Smooth muscle cell of the coronary artery (primary cell): Measurements from ENCODE around the gene RAB33A. TPM values are rescaled to one million over a fixed set of nuclear protein-coding genes. Genes with fewer than 3 reads are reported as not detected.

ENCODE experiments used
- total RNA-seq: library from RNA; depleted of rRNA; stranded (reverse); fragments of >200 nt; gene quantifications from 2 replicates; pipeline ENCODE4 v1.2.3, GENCODE V29; 2014; ENCODE audit warnings: low replicate concordance

Gene RAB33A
- 1.8 and 11.1 TPM in 2 replicates for total RNA-seq

DNA sequence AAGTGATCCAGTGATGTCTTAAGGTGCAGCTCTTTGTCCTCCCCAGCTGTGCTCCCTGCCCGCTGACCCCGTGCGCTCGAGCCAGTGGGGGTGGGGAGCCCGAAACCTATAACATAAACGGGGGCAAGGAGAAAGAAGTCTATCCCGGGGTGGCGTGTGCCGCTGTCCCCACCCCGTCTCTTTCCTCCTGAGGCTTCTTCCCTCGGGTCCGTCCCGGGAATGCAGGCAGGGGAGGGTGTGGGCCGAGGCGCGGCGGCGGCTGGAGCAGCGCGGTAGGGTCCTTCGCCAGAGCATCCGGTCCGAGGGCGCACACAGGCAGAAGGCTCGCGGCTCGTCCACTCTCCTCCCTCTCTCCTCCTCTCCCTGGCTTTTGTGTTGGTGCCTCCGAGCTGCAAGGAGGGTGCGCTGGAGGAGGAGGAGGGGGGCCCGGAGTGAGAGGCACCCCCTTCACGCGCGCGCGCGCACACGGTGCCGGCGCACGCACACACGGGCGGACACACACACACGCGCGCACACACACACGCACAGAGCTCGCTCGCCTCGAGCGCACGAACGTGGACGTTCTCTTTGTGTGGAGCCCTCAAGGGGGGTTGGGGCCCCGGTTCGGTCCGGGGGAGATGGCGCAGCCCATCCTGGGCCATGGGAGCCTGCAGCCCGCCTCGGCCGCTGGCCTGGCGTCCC, at the start of gene RAB33A:
Gene RAB33A (plus strand): TSS at position 517 of the 681 bp plus-strand sequence. CDS start 101 bp downstream, at position 618.

DNA sequence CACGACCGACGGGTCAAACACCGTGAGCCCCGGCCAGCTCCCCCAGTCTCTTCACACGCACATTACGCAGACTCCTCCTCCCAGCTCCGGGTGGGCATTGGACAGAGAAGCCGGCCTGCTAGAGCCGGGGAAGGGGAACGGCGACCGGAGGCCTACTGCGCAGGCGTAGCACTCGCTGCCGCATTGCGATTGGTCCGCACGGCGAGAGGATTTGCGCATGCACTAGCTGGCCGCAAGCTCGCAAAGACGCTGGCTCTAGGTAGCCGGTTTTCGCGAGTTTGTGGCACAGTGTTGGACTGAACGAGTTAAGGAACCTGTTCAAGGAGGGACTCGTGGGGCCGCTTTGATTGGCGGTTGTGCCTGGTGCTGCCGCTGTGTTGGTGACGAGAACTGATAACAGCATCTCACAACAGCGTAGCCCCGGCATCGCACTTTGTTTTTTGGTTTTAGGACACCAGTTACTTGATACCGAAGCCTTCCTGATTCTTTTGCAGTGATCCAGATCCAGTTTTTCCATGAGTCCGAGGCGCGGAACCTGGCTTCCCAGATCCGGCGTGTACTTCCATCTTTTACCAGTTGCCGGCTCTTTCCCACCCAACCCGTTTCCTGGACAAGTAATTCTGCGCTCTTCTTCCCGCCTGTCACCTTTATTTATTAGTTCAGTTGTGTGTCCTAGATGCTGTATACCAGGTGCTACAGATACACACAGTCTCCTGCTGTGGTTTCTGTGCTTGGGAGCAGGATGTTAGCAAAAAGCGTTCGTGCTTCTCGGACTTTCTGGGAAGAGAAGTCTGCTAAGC, 5.9 kb upstream of the RAB33A start, which contains the start of gene AIFM1:
Gene AIFM1 (minus strand): TSS at position 139 of the 800 bp plus-strand sequence. CDS start 185 bp downstream, outside the sequence.

Other genes starting within 250 kb of the RAB33A start
- gene BCORL1, start 189.3 kb upstream of the RAB33A start, total RNA-seq = 0.94 and 1.7 TPM in 2 replicates
- 4.4 and 8.0 TPM in 2 replicates for gene ELF4, start 61.5 kb upstream of the RAB33A start, total RNA-seq
- 22.1 and 27.0 TPM in 2 replicates for gene AIFM1, start 6.1 kb upstream of the RAB33A start, total RNA-seq
- 1.4 and 1.7 TPM in 2 replicates for gene ZNF280C, start 96.9 kb downstream of the RAB33A start, total RNA-seq
- 5.7 and 11.4 TPM in 2 replicates for gene SLC25A14, start 168.0 kb downstream of the RAB33A start, total RNA-seq
- gene GPR119, start 213.7 kb downstream of the RAB33A start, total RNA-seq = not detected in 2 replicates
- gene RBMX2, start 230.0 kb downstream of the RAB33A start, total RNA-seq = 28.5 and 33.8 TPM in 2 replicates